PC-3 (cell line): ENCODE data around the gene SLC45A3. TPM values are rescaled to one million over a fixed set of nuclear protein-coding genes. Genes with fewer than 3 reads are reported as not detected.

ENCODE experiments used
- ATAC-seq: fragments of 200-7000 bp; cut with Tn5 transposase; 2 replicates; pipeline ENCODE4 v1.9.1; 2020; ENCODE audit warnings: mild to moderate bottlenecking, moderate library complexity
- BruUV-seq: library from RNA; stranded (reverse); fragments of 400-500 nt; replicated peaks from 2 replicates; lab custom pipeline; 2021; lab: Mats Ljungman, UMichigan
- CTCF ChIA-PET: fragments of 300-600 bp; sonication (Branson Sonifier 250); formaldehyde crosslinking; loops from one replicate; lab custom pipeline; 2022; ENCODE audit warnings: antibody characterized with exemption; lab: Charles Lee
- POLR2A ChIA-PET: fragments of 300-600 bp; sonication (Branson Sonifier 250); formaldehyde crosslinking; loops from one replicate; lab custom pipeline; 2022; ENCODE audit warnings: antibody characterized with exemption; ENCODE audit not compliant: unreplicated experiment; lab: Charles Lee
- DNase-seq: peaks from one replicate; pipeline ENCODE4 v3.0.0-alpha.2; 2015
- H2AFZ ChIP-seq: fragments of 300-600 bp; sonication (generic); 2 replicates; pipeline ENCODE4 v1.6.0; 2016; ENCODE audit warnings: antibody characterized with exemption, low read length
- H3F3A ChIP-seq: fragments of 300-600 bp; sonication (generic); one replicate; pipeline ENCODE4 v1.6.0; 2017; ENCODE audit warnings: antibody characterized with exemption, low read length, control low read depth, mild to moderate bottlenecking; ENCODE audit not compliant: unreplicated experiment
- H3K27ac ChIP-seq: fragments of 300-600 bp; sonication (generic); 2 replicates; pipeline ENCODE4 v1.5.1; 2016; ENCODE audit warnings: mild to moderate bottlenecking, low read length
- H3K27me3 ChIP-seq: fragments of 300-600 bp; sonication (generic); 2 replicates; pipeline ENCODE4 v1.6.1; 2016; ENCODE audit warnings: low read length, mixed read lengths
- H3K36me3 ChIP-seq: fragments of 300-600 bp; sonication (generic); 2 replicates; pipeline ENCODE4 v1.6.1; 2016; ENCODE audit warnings: low read depth, mixed run types, low read length, mixed read lengths
- H3K4me1 ChIP-seq: fragments of 300-600 bp; sonication (generic); 2 replicates; pipeline ENCODE4 v1.5.1; 2016; ENCODE audit warnings: low read length; ENCODE audit not compliant: insufficient read depth
- H3K4me2 ChIP-seq: fragments of 300-600 bp; sonication (generic); 2 replicates; pipeline ENCODE4 v1.6.0; 2016; ENCODE audit warnings: low read length
- H3K4me3 ChIP-seq: fragments of 300-600 bp; sonication (generic); 2 replicates; pipeline ENCODE4 v1.5.1; 2016; ENCODE audit warnings: mild to moderate bottlenecking, low read length, mixed read lengths
- H3K79me2 ChIP-seq: fragments of 300-600 bp; sonication (generic); 2 replicates; pipeline ENCODE4 v1.6.1; 2017; ENCODE audit warnings: low read length, mixed read lengths
- H3K9ac ChIP-seq: fragments of 300-600 bp; sonication (generic); 2 replicates; pipeline ENCODE4 v1.6.0; 2016; ENCODE audit warnings: mild to moderate bottlenecking, low read length
- H3K9me2 ChIP-seq: fragments of 300-600 bp; sonication (generic); replicated peaks from 2 replicates; pipeline ENCODE4 v1.6.1; 2016; ENCODE audit warnings: mixed run types, low read length, mixed read lengths
- H3K9me3 ChIP-seq: fragments of 300-600 bp; sonication (generic); 2 replicates; pipeline ENCODE4 v1.6.1; 2016; ENCODE audit warnings: low read length, mixed read lengths
- H4K20me1 ChIP-seq: fragments of 300-600 bp; sonication (generic); 2 replicates; pipeline ENCODE4 v1.6.1; 2016; ENCODE audit warnings: low read length, mixed read lengths
- EZH2 ChIP-seq: fragments of 300-600 bp; sonication (generic); IDR thresholded peaks from one replicate; pipeline ENCODE4 v1.6.1; 2017; ENCODE audit warnings: antibody characterized with exemption, mild to moderate bottlenecking, low read length; ENCODE audit not compliant: unreplicated experiment
- EZH2phosphoT487 ChIP-seq: fragments of 300-600 bp; sonication (generic); IDR thresholded peaks from 2 replicates; pipeline ENCODE4 v1.6.1; 2018; ENCODE audit warnings: mild to moderate bottlenecking, antibody characterized with exemption, low read length, borderline replicate concordance
- intact Hi-C: fragments of 100-400 bp; cut with micrococcal nuclease; formaldehyde crosslinking; loops from 2 replicates; pipeline ENCODE4 v1.9.0; 2023
- total RNA-seq: library from RNA; depleted of rRNA; stranded (reverse); fragments of >200 nt; gene quantifications from 2 replicates; pipeline ENCODE4 v1.2.3, GENCODE V29; 2014
- TF ChIP-seq, protein P1 (sequence below): fragments of 300-600 bp; sonication (generic); conservative IDR thresholded peaks from 2 replicates; pipeline ENCODE4 v1.5.1; 2017; ENCODE audit warnings: antibody characterized with exemption, low read depth, mild to moderate bottlenecking, low read length

SLC45A3 gene
- total RNA-seq, 1 experiment from 2014 or later, result 33.2 TPM

DNA sequence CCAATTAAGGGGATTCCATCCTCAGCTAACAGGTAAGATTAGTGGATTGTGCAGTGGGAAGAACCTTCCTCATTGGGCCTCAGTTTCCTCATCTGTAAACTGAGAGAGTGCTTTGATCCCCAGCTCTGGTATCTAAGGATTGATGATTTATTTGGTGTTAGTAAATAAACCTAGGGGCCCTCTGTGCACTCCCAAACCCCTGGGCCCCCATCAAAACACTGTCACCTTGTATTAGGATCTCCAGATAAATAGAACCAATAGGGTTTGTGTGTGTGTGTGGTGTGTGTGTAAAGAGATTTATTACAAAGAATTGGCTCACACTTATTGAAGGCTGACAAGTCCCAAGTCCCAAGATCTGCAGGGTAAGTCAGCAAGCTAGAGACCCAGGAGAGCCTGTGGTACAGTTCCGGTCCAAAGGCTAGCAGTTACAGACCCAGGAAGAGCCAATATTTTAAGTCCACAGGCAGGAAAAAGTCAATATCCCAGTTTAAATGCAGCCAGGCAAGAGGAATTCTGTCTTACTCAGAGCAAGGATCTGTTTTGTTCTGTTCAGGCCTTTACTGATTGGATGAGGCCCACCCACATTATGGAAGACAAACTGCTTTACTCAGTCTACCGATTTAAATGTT, 37.5 kb downstream of the SLC45A3 start:
- CTCF ChIA-PET, result no interaction called here
- Histone ChIP-seq H3K27ac (no peak overlapping the region), H3K27me3 (no peaks in the 10 kb centered on the region), H3K9me2 (no peaks in the 10 kb centered on the region), H3K9me3 (no peaks in the 10 kb centered on the region), H3K4me3 (no peak overlapping the region), H2AFZ (no peak overlapping the region), H4K20me1 (no peaks in the 10 kb centered on the region), H3K4me2 (no peak overlapping the region), H3K4me1 (no peaks in the 10 kb centered on the region), H3F3A (no peaks in the 10 kb centered on the region), H3K79me2 (no peaks in the 10 kb centered on the region), H3K36me3 (no peaks in the 10 kb centered on the region; the same call in none of the 2 replicates), H3K9ac (no peak overlapping the region)
- POLR2A ChIA-PET, result no interaction called here
- TF ChIP-seq EZH2phosphoT487 (no peak), EZH2 (no peak)
- TF ChIP-seq, protein P1, sequence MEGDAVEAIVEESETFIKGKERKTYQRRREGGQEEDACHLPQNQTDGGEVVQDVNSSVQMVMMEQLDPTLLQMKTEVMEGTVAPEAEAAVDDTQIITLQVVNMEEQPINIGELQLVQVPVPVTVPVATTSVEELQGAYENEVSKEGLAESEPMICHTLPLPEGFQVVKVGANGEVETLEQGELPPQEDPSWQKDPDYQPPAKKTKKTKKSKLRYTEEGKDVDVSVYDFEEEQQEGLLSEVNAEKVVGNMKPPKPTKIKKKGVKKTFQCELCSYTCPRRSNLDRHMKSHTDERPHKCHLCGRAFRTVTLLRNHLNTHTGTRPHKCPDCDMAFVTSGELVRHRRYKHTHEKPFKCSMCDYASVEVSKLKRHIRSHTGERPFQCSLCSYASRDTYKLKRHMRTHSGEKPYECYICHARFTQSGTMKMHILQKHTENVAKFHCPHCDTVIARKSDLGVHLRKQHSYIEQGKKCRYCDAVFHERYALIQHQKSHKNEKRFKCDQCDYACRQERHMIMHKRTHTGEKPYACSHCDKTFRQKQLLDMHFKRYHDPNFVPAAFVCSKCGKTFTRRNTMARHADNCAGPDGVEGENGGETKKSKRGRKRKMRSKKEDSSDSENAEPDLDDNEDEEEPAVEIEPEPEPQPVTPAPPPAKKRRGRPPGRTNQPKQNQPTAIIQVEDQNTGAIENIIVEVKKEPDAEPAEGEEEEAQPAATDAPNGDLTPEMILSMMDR, result no peak
- DNase-seq (no peak), ATAC-seq (no peak)
- no TSS peak for BruUV-seq
- intact Hi-C loops, result no loop called here

- H3K36me3 ChIP-seq, result no peaks in the 10 kb centered on the region; the same call in 1 of the 2 replicates
- H3K27me3 ChIP-seq, result no peaks in the 10 kb centered on the region
- H3K9me2 ChIP-seq, result no peaks in the 10 kb centered on the region
- intact Hi-C loops, result no loop called here
- H2AFZ ChIP-seq, result no peak overlapping the region
- H3K4me1 ChIP-seq, result no peaks in the 10 kb centered on the region
- TF ChIP-seq, protein P1, result no peak
- TF ChIP-seq EZH2phosphoT487 (no peak), EZH2 (no peak)
- no peaks in the 10 kb centered on the region for H3K79me2 ChIP-seq
- POLR2A ChIA-PET, result no interaction called here
- no peaks in the 10 kb centered on the region for H4K20me1 ChIP-seq
- DNase-seq (no peak), ATAC-seq (no peak)
- H3K4me2 ChIP-seq, result no peak overlapping the region
- no peak overlapping the region for H3K4me3 ChIP-seq
- no peak overlapping the region for H3K9ac ChIP-seq
- H3F3A ChIP-seq, result no peaks in the 10 kb centered on the region
- no peaks in the 10 kb centered on the region for H3K9me3 ChIP-seq
- no TSS peak for BruUV-seq
- CTCF ChIA-PET, result no interaction called here
- no peak overlapping the region for H3K27ac ChIP-seq
These were observed 40.7 kb downstream of the SLC45A3 start for GRCh38 chr1:205639567-205639966.

DNA sequence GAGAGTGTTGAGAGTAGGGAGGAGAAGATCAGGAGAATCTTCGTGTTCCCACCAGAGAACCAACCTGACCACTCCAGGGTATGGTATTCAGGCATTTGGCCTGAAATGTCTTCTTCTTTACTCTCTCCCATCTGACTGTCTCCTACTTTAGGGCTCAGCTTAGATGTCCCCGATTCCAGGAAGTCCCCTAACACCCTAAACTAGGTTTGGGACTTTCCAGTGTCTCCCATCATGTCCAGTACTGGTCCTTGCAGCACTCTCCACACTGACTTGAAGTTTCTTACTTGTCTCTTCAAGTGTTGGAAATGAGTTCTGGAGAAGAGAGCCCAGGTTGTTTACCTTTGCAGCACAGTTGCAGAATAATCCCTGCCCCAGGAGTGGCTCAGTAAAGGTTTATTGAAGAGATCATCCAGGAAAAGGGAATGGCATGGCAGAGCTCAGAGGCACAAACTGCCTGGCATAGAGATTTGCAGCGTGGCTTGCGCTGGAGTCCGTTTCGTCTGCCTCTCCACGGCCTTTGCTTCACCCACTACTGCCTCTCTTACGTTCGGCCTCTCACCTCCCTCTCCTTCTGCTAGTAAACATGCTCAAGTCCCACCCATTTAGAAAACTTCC, 42.3 kb downstream of the SLC45A3 start:
- CTCF ChIA-PET, result no interaction called here
- Histone ChIP-seq H2AFZ (no peak overlapping the region), H3K27ac (no peak overlapping the region), H3F3A (no peaks in the 10 kb centered on the region), H3K79me2 (no peaks in the 10 kb centered on the region), H4K20me1 (no peaks in the 10 kb centered on the region), H3K27me3 (no peaks in the 10 kb centered on the region), H3K4me2 (no peak overlapping the region), H3K9me2 (no peaks in the 10 kb centered on the region), H3K4me1 (peaks cover 9% of the 10 kb centered on the region), H3K9me3 (no peaks in the 10 kb centered on the region), H3K36me3 (no peaks in the 10 kb centered on the region), H3K4me3 (no peak overlapping the region), H3K9ac (no peak overlapping the region)
- POLR2A ChIA-PET, result no interaction called here
- BruUV-seq, result no TSS peak
- no peak for ATAC-seq
- TF ChIP-seq, protein P1, result no peak
- TF ChIP-seq EZH2phosphoT487 (no peak), EZH2 (no peak)
- DNase-seq, result no peak
- intact Hi-C loops, result no loop called here
